ENCODE results near the gene HEMK1.

HEMK1 gene

GRCh38 chr3:50617096-50617791, 47.9 kb downstream of the HEMK1 start, which contains the start of gene MAPKAPK3:
MAPKAPK3 (plus strand) TSS chr3:50617151; CDS start chr3:50617566, 415 bp downstream.
- peak in 1 of 2 experiments; percentile 72 for DNase-seq

GRCh38 chr3:50617911-50618481, 48.7 kb downstream of the HEMK1 start:
- DNase-seq: peak in 1 of 2 experiments; percentile 12

GRCh38 chr3:50620420-50620819, 51.1 kb downstream of the HEMK1 start:
- no peak for DNase-seq

- no peak for DNase-seq
These were observed 51.5 kb downstream of the HEMK1 start for GRCh38 chr3:50620820-50621219.

GRCh38 chr3:50622881-50623280, 53.6 kb downstream of the HEMK1 start:
- no peak for DNase-seq

GRCh38 chr3:50623840-50624474, 54.6 kb downstream of the HEMK1 start:
- DNase-seq: no peak

GRCh38 chr3:50624634-50625033, 55.3 kb downstream of the HEMK1 start:
- no peak for DNase-seq

GRCh38 chr3:50625231-50626182, 56.2 kb downstream of the HEMK1 start:
- no peak for DNase-seq

GRCh38 chr3:50626401-50626800, 57.1 kb downstream of the HEMK1 start:
- DNase-seq: no peak

- DNase-seq: peak; percentile 26 to 45
These were observed 58.2 kb downstream of the HEMK1 start for GRCh38 chr3:50627407-50628051.

- no peak for DNase-seq
These were observed 59.3 kb downstream of the HEMK1 start for GRCh38 chr3:50628601-50629000.

GRCh38 chr3:50630394-50630793, 61.1 kb downstream of the HEMK1 start:
- DNase-seq: no peak

GRCh38 chr3:50630877-50631276, 61.6 kb downstream of the HEMK1 start:
- DNase-seq: peak in 1 of 2 experiments; percentile 10

GRCh38 chr3:50632450-50632849, 63.1 kb downstream of the HEMK1 start:
- DNase-seq: no peak

GRCh38 chr3:50633230-50633790, 64.0 kb downstream of the HEMK1 start:
- no peak for DNase-seq

GRCh38 chr3:50635066-50635465, 65.7 kb downstream of the HEMK1 start:
- no peak for DNase-seq

- no peak for DNase-seq
These were observed 67.7 kb downstream of the HEMK1 start for GRCh38 chr3:50637011-50637410.

- DNase-seq: no peak
These were observed 68.6 kb downstream of the HEMK1 start for GRCh38 chr3:50637945-50638344.

GRCh38 chr3:50639055-50639494, 69.8 kb downstream of the HEMK1 start:
- DNase-seq: no peak

GRCh38 chr3:50642382-50642781, 73.1 kb downstream of the HEMK1 start:
- DNase-seq: no peak

- DNase-seq: no peak
These were observed 75.2 kb downstream of the HEMK1 start for GRCh38 chr3:50644561-50644960.

GRCh38 chr3:50645378-50645777, 76.1 kb downstream of the HEMK1 start:
- no peak for DNase-seq
